Measurements from ENCODE around the gene ANO9.

- TF ChIP-seq POLR2A (IDR thresholded peaks at IDR 0.05) (no peak), POLR2AphosphoS5 (IDR thresholded peaks at IDR 0.05) (no peak), CTCF (IDR thresholded peaks at IDR 0.05) (no peak)
These were observed 49.1 kb upstream of the ANO9 start for GRCh38 chr11:490930-491260.
